Activated naive CD8-positive, alpha-beta T cell (primary cell): ENCODE data around the gene EIF4B.

Experiments used
- H3K27ac Mint-ChIP-seq: one replicate; pipeline ENCODE4 v1.8.0; 2021; ENCODE audit warnings: mixed read lengths
- H3K27me3 Mint-ChIP-seq: one replicate; pipeline ENCODE4 v1.8.0; 2021; ENCODE audit warnings: mixed read lengths
- H3K36me3 Mint-ChIP-seq: one replicate; pipeline ENCODE4 v1.8.0; 2021; ENCODE audit warnings: mixed read lengths
- H3K4me1 Mint-ChIP-seq: one replicate; pipeline ENCODE4 v1.8.0; 2021; ENCODE audit warnings: low read depth, mixed read lengths
- H3K4me3 Mint-ChIP-seq: one replicate; pipeline ENCODE4 v1.8.0; 2021; ENCODE audit warnings: mild to moderate bottlenecking, mixed read lengths
- H3K9me3 Mint-ChIP-seq: one replicate; pipeline ENCODE4 v1.8.0; 2021; ENCODE audit warnings: low read depth, mixed read lengths

EIF4B gene, protein sequence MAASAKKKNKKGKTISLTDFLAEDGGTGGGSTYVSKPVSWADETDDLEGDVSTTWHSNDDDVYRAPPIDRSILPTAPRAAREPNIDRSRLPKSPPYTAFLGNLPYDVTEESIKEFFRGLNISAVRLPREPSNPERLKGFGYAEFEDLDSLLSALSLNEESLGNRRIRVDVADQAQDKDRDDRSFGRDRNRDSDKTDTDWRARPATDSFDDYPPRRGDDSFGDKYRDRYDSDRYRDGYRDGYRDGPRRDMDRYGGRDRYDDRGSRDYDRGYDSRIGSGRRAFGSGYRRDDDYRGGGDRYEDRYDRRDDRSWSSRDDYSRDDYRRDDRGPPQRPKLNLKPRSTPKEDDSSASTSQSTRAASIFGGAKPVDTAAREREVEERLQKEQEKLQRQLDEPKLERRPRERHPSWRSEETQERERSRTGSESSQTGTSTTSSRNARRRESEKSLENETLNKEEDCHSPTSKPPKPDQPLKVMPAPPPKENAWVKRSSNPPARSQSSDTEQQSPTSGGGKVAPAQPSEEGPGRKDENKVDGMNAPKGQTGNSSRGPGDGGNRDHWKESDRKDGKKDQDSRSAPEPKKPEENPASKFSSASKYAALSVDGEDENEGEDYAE

DNA sequence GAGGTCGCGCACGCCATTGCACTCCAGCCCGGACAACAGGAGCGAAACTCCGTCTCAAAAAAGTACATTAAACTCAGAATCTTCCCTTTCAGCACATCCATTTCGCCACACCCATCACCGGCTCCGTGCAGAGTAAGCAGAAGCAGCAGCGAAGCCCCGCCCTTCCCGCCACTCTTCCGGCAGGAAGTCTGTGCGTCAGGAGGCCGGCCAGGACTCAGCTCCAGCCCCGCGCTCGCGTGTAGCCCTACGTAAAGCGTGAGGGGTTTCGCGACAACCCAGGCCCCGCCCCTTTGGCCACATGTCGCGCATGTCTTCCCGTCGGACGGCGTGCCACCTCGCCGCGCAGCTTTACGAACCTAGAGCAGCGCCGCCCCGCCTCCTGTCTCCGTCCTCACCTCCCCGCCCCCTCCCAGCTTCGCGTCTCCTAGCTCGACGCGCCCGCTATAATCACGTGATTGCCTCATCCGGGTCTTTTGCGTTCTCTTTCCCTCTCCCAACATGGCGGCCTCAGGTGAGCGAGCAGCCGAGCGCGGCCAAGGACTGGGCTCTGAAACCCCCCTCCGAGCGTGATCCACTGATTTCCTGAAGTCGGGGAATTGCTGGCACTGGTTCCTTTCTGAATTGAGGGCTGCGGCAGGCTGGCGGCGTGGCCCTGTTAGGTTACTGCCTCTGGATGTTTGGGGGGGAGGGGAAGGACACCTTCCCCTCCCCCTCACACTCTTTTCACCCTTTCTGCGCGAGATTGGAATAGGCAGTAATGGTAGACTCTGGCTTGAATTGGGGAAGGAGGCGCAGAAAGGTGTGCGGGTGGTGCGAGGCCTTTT lies at the start of gene EIF4B:
Gene EIF4B (plus strand): TSS at position 471 of the 824 bp plus-strand sequence. CDS start 28 bp downstream, at position 499.
- Mint-ChIP-seq H3K9me3 (no peaks in the 10 kb centered on the region), H3K27me3 (no peaks in the 10 kb centered on the region), H3K36me3 (peaks cover 13% of the 10 kb centered on the region), H3K4me1 (peaks cover 48% of the 10 kb centered on the region), H3K4me3 (peak within 1 kb of the TSS; percentile 92), H3K27ac (peak within 1 kb of the TSS; percentile 98)

DNA sequence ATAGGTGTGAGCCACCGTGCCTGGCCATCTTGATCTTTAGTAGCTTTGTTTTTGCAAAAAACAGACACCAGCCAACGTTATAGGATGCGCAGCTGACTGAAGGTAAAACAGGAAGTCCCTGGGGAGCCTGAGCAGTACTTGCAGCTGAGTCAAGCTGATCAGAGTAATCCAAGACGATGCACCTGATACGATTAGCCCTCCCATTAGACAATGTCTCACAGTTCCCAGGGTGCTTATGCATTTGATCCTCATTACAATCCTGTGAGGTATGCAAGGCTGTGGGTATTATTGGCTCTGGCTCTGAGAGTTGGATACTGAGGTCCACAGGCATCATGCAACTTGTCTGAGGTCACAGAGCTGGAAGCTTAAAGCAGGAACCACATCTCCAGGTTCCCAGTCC lies 49.3 kb upstream of the EIF4B start:
- Mint-ChIP-seq H3K9me3 (no peaks in the 10 kb centered on the region), H3K4me3 (no peak overlapping the region), H3K36me3 (no peaks in the 10 kb centered on the region), H3K4me1 (no peaks in the 10 kb centered on the region), H3K27ac (no peak overlapping the region), H3K27me3 (no peaks in the 10 kb centered on the region)

DNA sequence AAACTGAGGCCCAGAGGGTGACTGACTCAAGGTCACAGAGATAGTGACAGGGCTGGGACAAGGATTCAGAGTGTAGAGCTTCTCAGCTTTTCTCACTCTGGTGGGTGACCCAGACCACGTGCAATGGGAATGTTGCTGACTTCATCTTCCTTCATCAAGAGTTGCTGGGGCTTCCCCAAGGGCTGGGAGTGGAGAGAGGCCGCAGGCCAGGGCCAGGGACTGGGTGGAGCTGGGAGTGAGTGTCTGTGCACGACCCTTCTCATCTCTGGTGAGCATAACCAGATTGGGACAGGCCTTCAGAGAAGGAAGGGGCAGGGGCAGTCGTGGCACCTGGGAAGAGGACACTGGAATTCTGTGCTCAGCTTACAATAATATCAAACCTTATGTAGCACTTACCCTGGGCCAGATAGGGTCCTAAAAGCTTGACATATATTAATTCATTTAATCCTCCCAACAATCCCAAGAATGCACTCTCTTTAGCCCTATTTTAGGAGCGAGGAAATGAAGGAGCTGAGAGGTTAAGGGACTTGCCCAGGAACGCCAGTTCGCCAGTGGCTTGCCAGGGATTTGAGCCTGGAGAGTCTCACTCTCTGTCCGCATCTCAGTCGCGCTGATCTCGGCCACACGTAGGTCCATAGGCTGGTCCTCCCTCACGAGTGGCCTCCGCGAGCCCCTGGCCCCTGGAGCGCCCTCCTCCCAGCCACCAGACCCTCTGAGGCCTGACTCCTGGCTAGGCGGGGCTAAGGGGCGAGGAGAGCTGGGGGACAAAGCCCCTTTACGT lies 41.5 kb upstream of the EIF4B start:
- Mint-ChIP-seq H3K9me3 (no peaks in the 10 kb centered on the region), H3K4me3 (no peak overlapping the region), H3K4me1 (no peaks in the 10 kb centered on the region), H3K27me3 (peaks cover 11% of the 10 kb centered on the region), H3K27ac (no peak overlapping the region), H3K36me3 (no peaks in the 10 kb centered on the region)

DNA sequence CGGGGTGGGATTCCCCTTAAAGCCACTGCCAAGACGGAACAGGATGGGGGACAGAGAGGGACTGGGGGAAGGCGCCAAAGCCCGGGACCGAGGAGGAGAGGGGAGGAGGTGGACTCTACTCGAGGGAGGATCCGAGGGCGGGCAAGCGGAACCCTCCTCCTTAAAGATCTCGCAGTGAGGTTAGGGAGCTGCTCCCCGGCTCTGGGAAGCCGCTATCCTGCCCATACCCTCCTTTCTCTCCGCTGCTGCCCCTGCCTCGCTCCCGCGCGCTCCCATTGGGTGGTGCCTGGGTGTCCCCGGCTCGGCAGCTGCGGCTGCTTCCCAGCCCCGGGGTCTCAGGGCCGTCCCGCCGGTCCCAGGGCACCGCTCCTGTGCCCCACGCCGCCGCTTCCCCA lies 40.9 kb upstream of the EIF4B start:
- peaks cover 11% of the 10 kb centered on the region for H3K27me3 Mint-ChIP-seq
- no peak overlapping the region for H3K4me3 Mint-ChIP-seq
- H3K36me3 Mint-ChIP-seq, result no peaks in the 10 kb centered on the region
- no peak overlapping the region for H3K27ac Mint-ChIP-seq
- H3K4me1 Mint-ChIP-seq, result no peaks in the 10 kb centered on the region
- H3K9me3 Mint-ChIP-seq, result no peaks in the 10 kb centered on the region

DNA sequence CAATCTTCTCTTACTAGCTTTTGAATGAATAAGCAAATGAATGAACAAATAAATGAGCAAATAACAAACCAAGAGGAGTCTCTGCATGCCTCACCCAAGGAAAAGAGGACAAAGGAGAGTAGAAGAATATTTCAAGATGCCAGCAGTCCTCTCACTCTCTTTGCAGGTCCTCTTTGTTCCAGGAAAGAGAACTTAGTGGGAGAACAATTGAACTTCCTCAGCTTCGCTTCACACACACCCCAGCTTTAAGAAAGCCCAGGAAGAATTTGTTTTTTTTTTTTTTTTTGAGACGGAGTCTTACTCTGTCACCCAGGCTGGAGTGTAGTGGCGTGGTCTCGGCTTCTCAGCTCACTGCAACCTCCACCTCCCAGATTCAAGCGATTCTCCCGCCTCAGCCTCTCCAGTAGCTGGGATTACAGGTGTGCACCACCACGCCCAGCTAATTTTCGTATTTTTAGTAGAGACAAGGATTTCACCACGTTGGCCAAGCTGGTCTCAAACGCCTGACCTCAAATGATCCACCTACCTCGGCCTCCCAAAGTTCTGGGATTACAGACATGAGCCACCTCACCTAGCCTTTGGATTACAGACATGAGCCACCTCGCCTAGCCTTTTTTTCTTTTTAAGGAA lies 37.0 kb upstream of the EIF4B start:
- Mint-ChIP-seq H3K9me3 (no peaks in the 10 kb centered on the region), H3K4me1 (no peaks in the 10 kb centered on the region), H3K27me3 (peaks cover 7% of the 10 kb centered on the region), H3K27ac (no peak overlapping the region), H3K36me3 (no peaks in the 10 kb centered on the region), H3K4me3 (no peak overlapping the region)

DNA sequence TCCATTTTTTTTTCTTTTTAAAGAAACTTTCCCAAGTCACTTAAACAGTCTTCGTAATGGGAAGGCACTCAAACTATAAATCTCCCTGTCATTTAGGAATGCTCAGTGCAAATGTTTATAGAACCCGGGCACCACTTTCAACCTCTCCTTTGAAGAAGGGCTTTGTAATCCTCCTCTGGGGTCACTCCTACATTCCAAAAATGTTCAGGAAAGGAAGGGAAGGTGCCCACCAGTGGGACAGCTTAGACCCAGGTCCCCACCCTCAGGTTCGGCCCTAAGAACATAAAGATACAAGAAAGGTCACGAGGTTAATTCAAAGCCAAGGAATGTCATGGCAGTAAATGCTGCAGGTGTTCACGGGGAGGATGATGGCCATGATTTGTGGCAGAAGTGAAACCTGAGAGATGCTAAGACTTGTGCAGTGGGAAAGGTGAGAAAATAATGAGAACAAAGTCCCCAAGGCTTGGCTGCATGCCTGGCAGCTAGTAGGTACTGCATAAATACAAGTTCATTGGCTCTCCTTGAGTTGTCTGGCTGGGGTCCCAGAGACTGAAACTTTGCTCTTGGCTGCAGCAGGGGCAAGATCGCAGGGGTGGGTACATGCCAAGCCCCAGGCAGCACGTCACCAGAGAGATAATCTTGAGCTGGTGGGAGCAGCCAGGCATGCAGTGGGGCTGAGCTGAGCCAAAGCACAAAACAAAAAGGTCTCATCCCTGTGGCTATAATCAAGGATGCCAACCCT lies 36.3 kb upstream of the EIF4B start:
- H3K9me3 Mint-ChIP-seq, result no peaks in the 10 kb centered on the region
- H3K36me3 Mint-ChIP-seq, result no peaks in the 10 kb centered on the region
- peaks cover 4% of the 10 kb centered on the region for H3K27me3 Mint-ChIP-seq
- H3K4me1 Mint-ChIP-seq, result no peaks in the 10 kb centered on the region
- H3K27ac Mint-ChIP-seq, result no peak overlapping the region
- no peak overlapping the region for H3K4me3 Mint-ChIP-seq

DNA sequence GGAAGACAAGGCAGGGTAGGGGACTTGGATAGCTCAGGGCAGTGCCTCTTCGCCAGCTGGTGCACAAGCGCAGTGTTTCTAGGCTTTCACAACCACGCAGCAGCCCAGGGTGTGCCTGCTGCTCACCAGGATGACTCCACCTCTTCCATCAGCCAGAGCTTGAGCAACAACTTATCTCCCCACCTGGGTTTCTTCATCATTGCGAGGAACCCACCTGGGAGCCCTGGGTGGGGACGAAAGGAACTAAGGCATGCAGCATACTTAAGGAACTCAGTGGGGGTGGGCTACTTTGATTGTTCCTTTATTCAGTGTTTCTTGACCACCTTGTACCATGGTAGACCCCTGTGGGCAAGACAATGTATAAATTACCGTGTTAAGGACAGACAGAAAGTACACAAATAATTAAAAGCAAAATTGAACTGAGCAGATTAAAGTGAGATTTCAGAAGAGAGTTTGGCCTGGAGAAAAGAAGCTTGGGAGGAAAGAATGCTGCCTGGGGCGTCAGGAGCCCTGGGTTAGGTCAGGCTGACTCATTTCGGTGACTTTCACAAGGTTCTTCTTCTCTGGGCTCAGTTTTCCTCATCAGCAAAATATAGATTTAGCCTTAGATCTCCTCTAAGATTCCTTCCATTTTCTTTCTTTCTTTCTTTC lies 34.5 kb upstream of the EIF4B start:
- H3K4me3 Mint-ChIP-seq, result no peak overlapping the region
- H3K27ac Mint-ChIP-seq, result no peak overlapping the region
- H3K9me3 Mint-ChIP-seq, result no peaks in the 10 kb centered on the region
- peaks cover 10% of the 10 kb centered on the region for H3K27me3 Mint-ChIP-seq
- H3K4me1 Mint-ChIP-seq, result no peaks in the 10 kb centered on the region
- no peaks in the 10 kb centered on the region for H3K36me3 Mint-ChIP-seq

DNA sequence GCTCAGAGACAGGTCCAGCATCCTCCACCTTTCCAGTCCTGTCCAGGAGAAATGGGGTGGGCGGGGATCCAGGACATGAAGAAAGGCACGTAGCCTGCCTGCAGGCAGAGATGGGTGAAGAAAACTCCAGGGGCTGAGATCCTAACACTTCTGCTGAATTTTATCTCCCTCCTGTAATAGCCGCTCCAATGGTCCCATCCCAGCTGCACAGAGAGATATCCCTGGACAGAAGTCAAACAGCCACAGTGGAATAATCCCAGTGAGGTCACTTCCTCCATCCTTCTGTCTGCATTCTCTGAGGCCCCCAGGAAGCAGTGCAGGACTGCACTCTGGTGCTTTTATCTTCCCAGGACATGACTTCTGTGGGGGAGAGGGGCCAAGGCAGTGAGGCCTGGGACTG lies 31.1 kb upstream of the EIF4B start:
- no peaks in the 10 kb centered on the region for H3K36me3 Mint-ChIP-seq
- H3K4me3 Mint-ChIP-seq, result no peak overlapping the region
- no peak overlapping the region for H3K27ac Mint-ChIP-seq
- H3K9me3 Mint-ChIP-seq, result no peaks in the 10 kb centered on the region
- H3K4me1 Mint-ChIP-seq, result no peaks in the 10 kb centered on the region
- H3K27me3 Mint-ChIP-seq, result peaks cover 16% of the 10 kb centered on the region

DNA sequence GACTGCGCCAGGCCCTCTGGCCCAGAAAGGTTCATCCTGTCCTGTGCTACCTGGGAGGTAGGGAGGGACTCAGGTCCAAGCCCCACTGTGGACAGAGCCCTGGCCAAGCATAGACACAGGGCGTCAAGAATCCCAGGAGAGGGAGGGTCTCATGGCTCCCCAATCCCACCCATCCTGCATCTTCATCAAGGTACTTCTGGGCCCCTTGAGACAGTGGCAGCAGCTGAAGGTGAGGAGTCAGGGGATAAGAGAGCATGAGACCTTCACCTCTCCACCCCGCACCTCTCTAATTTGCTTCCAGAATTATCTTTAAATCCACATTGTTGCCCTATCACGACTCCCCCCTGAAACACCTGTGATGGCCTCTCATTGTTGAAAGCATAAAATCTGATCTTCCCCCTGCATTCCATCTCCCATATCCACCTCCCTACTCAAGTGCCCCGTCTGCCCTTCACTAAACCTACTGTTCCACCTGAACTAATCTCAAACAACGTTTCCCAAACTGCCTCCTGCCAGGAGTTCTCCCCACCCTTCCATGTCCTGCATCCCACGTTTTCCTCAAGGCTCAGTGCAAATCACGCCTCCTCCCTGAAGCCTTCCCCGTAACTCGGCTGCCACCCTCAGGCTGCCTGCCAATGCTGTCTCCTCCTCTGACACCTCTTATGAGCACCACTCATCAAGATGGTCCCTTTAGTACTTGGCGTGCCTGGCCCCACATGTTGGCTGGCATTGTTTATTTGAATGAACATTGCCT lies 30.3 kb upstream of the EIF4B start:
- Mint-ChIP-seq H3K27me3 (peaks cover 22% of the 10 kb centered on the region), H3K9me3 (no peaks in the 10 kb centered on the region), H3K4me3 (no peak overlapping the region), H3K4me1 (peaks cover 1% of the 10 kb centered on the region), H3K36me3 (no peaks in the 10 kb centered on the region), H3K27ac (no peak overlapping the region)

DNA sequence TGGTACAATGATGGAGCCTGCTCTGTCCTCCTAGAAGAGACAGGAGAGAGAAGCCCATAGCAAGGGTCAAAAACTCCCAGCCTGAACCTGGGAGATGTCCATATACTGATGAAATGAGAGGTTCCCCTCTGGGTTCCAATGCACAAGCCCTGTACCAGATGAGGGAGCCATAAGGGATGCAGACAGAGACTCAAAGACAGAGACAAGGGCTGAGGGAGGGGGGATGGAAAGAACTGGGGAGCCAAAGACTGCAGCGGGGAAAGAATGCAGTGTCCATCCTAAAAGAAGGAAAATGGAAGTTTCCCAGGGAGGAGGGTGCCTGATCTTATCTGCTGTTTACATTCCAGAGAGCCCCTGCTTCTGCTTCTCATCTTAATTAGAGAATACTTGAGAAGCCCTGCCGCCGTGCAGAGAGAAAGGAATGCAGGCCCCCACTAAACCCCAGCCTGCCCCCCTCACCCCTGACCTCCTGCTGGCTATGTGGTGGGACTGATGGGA lies 29.6 kb upstream of the EIF4B start:
- Mint-ChIP-seq H3K4me1 (peaks cover 1% of the 10 kb centered on the region), H3K27ac (no peak overlapping the region), H3K27me3 (peaks cover 23% of the 10 kb centered on the region), H3K4me3 (no peak overlapping the region), H3K36me3 (no peaks in the 10 kb centered on the region), H3K9me3 (no peaks in the 10 kb centered on the region)

DNA sequence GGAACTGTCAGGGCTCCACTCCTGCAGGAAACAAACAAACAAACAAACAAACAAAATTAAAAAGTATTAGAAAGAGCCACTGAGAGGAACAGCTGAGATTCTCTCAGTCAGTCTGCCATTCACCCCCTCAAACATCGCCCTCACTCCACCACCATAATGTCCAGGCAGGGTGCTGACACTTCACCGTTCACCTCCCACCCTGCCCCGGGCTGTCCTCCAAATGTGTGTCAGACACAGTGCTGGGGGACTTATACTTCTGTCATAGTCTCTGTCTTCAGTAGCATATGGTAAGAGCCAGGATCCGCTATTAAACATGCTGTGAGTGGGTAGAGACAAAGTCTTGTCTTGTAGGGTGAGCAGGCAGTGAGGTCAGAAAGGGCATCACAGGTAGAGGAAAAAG lies 29.1 kb upstream of the EIF4B start:
- H3K9me3 Mint-ChIP-seq, result no peaks in the 10 kb centered on the region
- no peaks in the 10 kb centered on the region for H3K36me3 Mint-ChIP-seq
- no peak overlapping the region for H3K27ac Mint-ChIP-seq
- no peak overlapping the region for H3K4me3 Mint-ChIP-seq
- H3K27me3 Mint-ChIP-seq, result peaks cover 23% of the 10 kb centered on the region
- peaks cover 1% of the 10 kb centered on the region for H3K4me1 Mint-ChIP-seq

DNA sequence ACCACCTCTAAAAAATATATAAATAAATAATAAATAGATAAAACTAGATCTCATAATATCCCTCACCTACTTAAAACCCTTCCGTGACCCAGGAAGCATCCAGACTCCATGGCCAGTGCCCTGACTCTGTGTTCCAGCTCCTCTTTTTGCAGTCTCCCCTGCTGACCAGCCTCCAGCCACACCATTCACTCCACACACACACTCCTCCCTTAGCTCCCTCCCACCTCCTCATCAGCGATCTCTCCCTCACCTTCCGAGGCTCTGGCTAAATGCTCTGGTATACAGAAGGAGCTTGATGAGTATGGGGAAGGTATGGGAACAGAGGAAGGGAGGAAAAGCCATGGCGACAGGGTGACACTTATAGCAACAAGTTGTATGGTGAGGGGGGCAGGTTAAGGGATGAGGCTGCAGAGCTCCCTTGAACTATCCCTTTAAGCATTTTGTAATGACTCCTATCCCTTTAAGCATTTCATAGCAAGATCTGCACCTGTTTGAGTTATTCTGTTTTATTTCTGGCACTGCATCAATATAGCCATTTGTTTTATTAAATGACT lies 26.1 kb upstream of the EIF4B start:
- Mint-ChIP-seq H3K4me3 (no peak overlapping the region), H3K27me3 (peaks cover 25% of the 10 kb centered on the region), H3K9me3 (no peaks in the 10 kb centered on the region), H3K27ac (no peak overlapping the region), H3K4me1 (peaks cover 1% of the 10 kb centered on the region), H3K36me3 (no peaks in the 10 kb centered on the region)
